Esophagus (tissue), 2 donors: ENCODE results near the gene RASSF3. TPM values are rescaled to one million over a fixed set of nuclear protein-coding genes. Genes with fewer than 3 reads are reported as not detected.

Experiments used
- H3K27ac ChIP-seq, 2 donors: one replicate each; pipeline ENCODE4 v1.5.1; 2013; ENCODE audit warnings: low read depth in 2 of 2, mild to moderate bottlenecking in 2 of 2, inconsistent platforms in 1 of 2, low read length in 1 of 2, moderate library complexity in 1 of 2
- H3K27me3 ChIP-seq, 2 donors: one replicate each; pipeline ENCODE4 v1.6.1; 2013; ENCODE audit warnings: low read length in 2 of 2, control low read depth in 1 of 2, mild to moderate bottlenecking in 1 of 2; ENCODE audit not compliant: insufficient read depth in 2 of 2, control insufficient read depth in 1 of 2
- H3K36me3 ChIP-seq, 2 donors: one replicate each; pipeline ENCODE4 v1.6.1; 2013; ENCODE audit warnings: low read length in 1 of 2; ENCODE audit not compliant: control insufficient read depth in 2 of 2, insufficient read depth in 2 of 2
- H3K4me1 ChIP-seq, 2 donors: one replicate each; pipeline ENCODE4 v1.6.1; 2013; ENCODE audit warnings: low read length in 1 of 2; ENCODE audit not compliant: control insufficient read depth in 2 of 2, insufficient read depth in 2 of 2
- H3K4me3 ChIP-seq, 2 donors: one replicate each; pipeline ENCODE4 v1.5.1; 2013; ENCODE audit warnings: low read length in 2 of 2, mild to moderate bottlenecking in 2 of 2, low read depth in 1 of 2, moderate library complexity in 1 of 2
- H3K9me3 ChIP-seq, 2 donors: one replicate each; pipeline ENCODE4 v1.6.1; 2013; ENCODE audit warnings: mild to moderate bottlenecking in 2 of 2, low read depth in 1 of 2, low read length in 1 of 2, moderate library complexity in 1 of 2; ENCODE audit not compliant: control insufficient read depth in 2 of 2, insufficient read depth in 1 of 2
- WGBS, 2 donors: extraction: QIAGEN DNeasy Blood & Tissue Kit; methylation state at CpG; one replicate each; pipeline ENCODE4 v1.1.7; 2013; 5-methylcytosine and 5-hydroxymethylcytosine counted together
- polyA plus RNA-seq, 2 donors: library from polyadenylated mRNA; stranded (reverse); fragments of 200-250 nt; gene quantifications; one replicate each; pipeline ENCODE4 v1.2.3, GENCODE V29; 2013
- donor health status: healthy with polysubstance abuse.
- donor health status: Bipolar disorder and iron deficiency.

RASSF3 gene
- polyA plus RNA-seq, 2 donors, result 12.2 to 12.5 TPM

DNA sequence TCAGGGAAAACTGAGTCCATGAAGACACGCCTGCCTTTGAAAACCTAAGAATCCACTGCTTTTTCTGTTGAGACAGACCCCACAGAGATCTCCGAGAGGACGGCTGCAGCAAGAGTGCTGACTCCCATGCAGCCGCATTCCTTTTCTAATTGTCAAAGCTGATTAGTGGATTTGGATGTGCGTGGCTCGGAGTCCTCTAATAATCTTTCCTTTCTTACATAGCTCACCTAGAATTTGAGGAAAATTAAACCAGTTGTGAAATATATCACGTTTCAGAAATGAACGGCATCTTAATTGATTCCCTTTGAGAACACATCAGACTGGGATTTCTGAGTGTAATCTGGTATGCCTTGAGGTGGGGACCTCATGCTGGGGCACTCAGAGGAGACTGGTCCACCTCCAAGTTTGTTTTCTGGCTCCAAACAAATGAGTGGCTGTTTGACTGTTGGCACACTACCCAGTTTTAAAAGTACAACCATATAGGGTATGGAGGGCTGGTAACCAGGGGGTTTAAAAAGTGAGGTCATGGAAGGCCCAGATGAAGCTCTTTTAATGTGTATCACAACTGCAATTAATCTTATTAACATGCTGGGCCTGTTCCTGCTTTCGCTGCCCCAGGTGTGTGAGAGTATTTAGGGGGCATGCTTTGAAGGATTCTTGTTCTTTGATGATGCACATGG, 63.3 kb downstream of the RASSF3 start:
- Histone ChIP-seq H3K4me3 (no peak overlapping the region), H3K36me3 (no peaks in the 10 kb centered on the region), H3K9me3 (no peaks in the 10 kb centered on the region), H3K27me3 (no peaks in the 10 kb centered on the region), H3K27ac (peak overlapping the region; percentile 11 to 49), H3K4me1 (peaks cover 6 to 10% of the 10 kb centered on the region in 2 donors)
- WGBS, 2 donors, result 66 to 76% methylated on average over 9 of the region's 9 CpGs

DNA sequence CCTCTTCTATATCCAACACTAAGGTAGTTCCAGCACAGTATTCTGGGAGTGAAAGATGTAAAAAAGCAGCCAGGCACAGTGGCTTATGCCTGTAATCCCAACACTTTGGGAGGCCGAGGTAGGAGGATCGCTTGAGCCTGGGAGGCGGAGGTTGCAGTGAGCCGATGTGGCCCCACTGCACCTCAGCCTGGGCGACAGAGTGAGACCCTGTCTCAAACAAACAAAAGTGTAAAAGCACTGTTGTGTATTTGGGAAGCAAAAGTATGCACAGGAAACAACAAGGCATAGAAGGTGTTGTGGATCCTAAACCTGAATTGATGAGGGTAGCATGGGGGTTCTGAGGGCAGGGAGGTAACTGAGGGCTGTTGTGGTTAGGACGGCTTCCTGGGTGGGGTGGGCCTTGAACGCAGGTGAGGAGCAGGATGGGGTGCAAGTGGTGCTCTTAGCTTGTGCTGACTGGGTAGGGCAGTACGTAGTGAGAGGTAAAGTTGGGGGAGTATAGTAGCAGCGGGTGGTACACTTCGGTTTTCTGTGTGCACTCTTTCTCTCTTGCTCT, 64.2 kb downstream of the RASSF3 start:
- no peak overlapping the region for H3K4me3 ChIP-seq
- WGBS, 2 donors, result 85 to 86% methylated on average over 10 of the region's 10 CpGs
- no peaks in the 10 kb centered on the region for H3K27me3 ChIP-seq
- no peaks in the 10 kb centered on the region for H3K36me3 ChIP-seq
- peak overlapping the region; percentile 11 to 58 for H3K27ac ChIP-seq
- no peaks in the 10 kb centered on the region for H3K9me3 ChIP-seq
- H3K4me1 ChIP-seq, result peaks cover 6 to 10% of the 10 kb centered on the region in 2 donors

DNA sequence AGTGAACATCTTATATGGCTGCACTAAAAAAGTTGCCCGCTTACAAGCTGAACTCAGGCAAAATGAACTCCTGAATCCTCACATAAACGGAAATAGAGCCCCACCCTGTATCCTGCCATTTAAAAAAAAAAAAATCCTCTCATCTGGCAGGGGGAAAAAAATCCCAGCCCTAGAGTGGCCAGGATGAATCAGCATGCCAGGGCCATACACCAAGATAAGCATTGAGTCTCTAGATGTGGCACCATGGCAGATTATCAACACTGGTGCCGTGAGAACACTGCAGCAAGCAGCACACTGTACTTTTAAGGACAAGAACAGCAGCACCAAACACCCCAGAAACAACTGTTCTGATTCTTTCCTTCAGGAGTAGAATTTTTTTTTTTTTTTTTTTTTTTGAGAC, 65.5 kb downstream of the RASSF3 start:
- H3K27ac ChIP-seq, result peak overlapping the region; percentile 41 to 70
- no peaks in the 10 kb centered on the region for H3K9me3 ChIP-seq
- no peaks in the 10 kb centered on the region for H3K27me3 ChIP-seq
- 44 to 50% methylated on average over 3 of the region's 3 CpGs for WGBS, 2 donors
- H3K36me3 ChIP-seq, result no peaks in the 10 kb centered on the region
- no peak overlapping the region for H3K4me3 ChIP-seq
- peaks cover 6 to 10% of the 10 kb centered on the region in 2 donors for H3K4me1 ChIP-seq

DNA sequence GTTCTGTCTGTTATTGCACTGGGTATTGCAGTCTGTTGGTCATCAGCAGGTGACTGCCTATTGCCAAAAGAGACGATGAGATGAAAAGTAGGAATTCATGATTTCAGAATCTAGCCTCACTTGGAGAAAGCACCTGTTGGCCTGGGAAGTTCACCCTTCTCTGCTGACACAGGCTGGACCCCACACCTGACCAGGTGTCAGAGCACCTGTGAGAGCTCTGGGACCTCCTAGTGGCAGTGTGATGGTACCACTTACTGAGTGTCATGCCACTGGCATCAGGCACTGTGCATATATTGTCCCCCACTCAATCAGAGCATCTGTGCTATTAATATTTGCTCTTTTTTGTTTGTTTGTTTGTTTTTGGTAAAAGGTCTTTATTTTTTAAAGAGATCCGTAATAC, 68.0 kb downstream of the RASSF3 start:
- peak overlapping the region; percentile 15 to 48 for H3K27ac ChIP-seq
- WGBS, 2 donors, result 81 to 84% methylated on average over 2 of the region's 2 CpGs
- H3K4me3 ChIP-seq, result no peak overlapping the region

DNA sequence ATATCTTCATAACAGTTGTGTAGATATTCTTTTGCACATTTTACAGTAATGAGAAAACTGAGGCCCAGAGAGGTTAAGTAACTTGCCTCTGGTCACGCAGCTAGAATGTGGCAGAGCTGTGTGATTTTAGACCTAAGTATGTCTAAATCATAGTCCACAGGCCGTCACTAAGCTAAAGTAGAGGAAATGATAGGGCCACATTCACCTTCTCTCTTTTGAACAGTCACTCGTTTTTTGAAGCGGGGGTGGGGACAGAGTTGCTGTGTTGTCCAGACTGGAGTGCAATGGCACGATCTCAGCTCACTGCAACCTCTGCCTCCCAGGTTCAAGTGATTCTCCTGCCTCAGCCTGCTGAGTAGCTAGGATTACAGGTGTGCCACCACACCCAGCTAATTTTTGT, 68.5 kb downstream of the RASSF3 start:
- Histone ChIP-seq H3K4me3 (no peak overlapping the region), H3K36me3 (no peaks in the 10 kb centered on the region), H3K4me1 (peaks cover 0 to 5% of the 10 kb centered on the region in 2 donors), H3K27ac (peak overlapping the region; percentile 83 to 90), H3K27me3 (no peaks in the 10 kb centered on the region), H3K9me3 (no peaks in the 10 kb centered on the region)
- WGBS, 2 donors, result 68 to 80% methylated on average over 5 of the region's 5 CpGs

More for the DNA sequence above, 68.0 kb downstream of the RASSF3 start:
- H3K4me1 ChIP-seq, result peaks cover 0 to 5% of the 10 kb centered on the region in 2 donors
- no peaks in the 10 kb centered on the region for H3K9me3 ChIP-seq
- H3K27me3 ChIP-seq, result no peaks in the 10 kb centered on the region
- no peaks in the 10 kb centered on the region for H3K36me3 ChIP-seq

DNA sequence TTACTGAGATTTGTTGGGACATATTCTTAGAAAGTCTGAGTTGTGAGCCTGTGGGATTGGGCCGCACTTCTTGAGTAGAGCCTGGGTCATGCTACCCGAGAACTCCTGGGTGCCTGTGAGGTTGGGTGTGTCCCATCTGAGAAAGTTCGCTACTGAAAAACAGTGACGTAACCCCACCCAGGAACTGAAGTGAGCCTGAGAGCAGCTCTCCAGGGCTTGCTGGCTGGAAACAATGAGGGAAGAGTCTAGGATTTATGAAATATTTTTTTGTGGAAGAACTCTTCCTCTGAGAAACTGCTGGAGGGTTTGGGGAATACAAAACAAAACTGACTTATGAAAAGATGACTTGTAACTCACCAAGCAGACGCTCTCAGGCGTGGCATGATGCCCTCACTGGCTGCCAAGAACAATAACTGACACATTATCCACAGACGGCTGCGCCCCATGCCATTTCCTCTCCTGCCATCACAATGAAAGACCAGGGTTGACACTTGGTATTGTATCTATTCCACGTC, 69.2 kb downstream of the RASSF3 start:
- Histone ChIP-seq H3K4me1 (peaks cover 0 to 3% of the 10 kb centered on the region in 2 donors), H3K27me3 (no peaks in the 10 kb centered on the region), H3K4me3 (no peak overlapping the region), H3K9me3 (no peaks in the 10 kb centered on the region), H3K27ac (peak overlapping the region; percentile 83 to 90), H3K36me3 (no peaks in the 10 kb centered on the region)
- 17 to 21% methylated on average over 9 of the region's 9 CpGs for WGBS, 2 donors

DNA sequence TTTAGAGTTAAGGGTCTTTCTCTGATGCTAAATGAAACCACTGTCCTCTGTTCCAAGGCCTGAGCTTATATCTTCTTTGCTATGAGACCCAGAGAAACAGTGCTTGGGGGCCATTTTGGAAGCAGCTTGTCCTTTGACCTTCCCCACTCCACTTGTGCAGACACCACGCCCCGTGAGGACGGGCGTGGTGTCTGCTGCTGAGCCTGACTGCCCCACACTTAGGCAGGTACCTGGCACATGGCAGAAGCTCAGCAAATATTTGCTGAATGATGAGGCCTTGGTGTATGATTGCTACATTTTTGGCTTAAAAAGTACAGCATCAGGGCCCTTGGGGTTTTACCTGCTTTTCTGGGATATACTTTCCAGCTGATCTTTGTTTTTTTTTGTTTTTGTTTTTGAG, 69.9 kb downstream of the RASSF3 start:
- Histone ChIP-seq H3K27me3 (no peaks in the 10 kb centered on the region), H3K9me3 (no peaks in the 10 kb centered on the region), H3K27ac (peak overlapping the region; percentile 83 to 90), H3K4me1 (peaks cover 0 to 2% of the 10 kb centered on the region in 2 donors), H3K4me3 (no peak overlapping the region), H3K36me3 (no peaks in the 10 kb centered on the region)
- 35% methylated on average over 4 of the region's 4 CpGs for WGBS, 2 donors

DNA sequence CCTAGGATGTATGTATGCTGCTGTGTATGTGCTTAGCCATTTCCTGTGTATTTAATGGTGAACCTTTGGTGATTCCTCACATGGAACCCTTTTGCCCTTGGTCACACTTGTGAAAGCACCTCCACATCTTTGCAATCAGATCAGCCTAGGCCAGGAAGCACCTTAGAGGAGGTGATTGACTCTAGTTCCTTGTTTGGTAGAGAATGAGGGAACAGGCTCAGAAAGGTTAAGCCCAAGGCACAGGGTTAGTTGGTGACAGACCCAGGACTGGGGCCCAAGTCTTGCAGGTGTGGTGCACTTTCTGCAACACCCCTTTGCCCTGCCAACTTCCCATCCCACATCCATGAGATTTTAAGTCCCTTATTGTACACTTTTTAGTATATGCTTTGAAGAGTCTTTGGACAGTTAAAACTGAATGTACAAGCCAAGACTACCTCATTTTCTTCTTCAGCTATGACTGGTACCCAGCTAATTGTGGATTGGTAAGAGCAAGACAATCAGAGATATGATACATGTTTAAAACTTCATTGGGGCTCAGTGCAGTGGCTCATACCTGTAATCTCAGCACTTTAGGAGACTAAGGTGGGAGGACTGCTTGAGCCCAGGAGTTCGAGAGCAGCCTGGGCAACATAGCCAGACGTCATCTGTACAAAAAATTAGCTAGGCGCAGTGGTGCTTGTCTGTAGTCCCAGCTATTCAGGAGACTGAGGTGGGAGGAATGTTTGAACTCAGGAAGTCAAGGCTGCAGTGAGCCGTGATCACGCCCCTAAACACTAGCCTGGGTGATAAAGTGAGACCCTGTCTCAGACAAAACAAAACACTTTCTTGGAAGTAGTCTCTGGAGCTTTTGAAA, 71.1 kb downstream of the RASSF3 start:
- WGBS, 2 donors, result 79 to 82% methylated on average over 5 of the region's 5 CpGs
- H3K4me1 ChIP-seq, result peaks cover 0 to 2% of the 10 kb centered on the region in 2 donors
- H3K27me3 ChIP-seq, result no peaks in the 10 kb centered on the region
- H3K27ac ChIP-seq, result peak overlapping the region in 1 of 2 donors; percentile 7
- no peak overlapping the region for H3K4me3 ChIP-seq
- H3K36me3 ChIP-seq, result no peaks in the 10 kb centered on the region
- H3K9me3 ChIP-seq, result no peaks in the 10 kb centered on the region

DNA sequence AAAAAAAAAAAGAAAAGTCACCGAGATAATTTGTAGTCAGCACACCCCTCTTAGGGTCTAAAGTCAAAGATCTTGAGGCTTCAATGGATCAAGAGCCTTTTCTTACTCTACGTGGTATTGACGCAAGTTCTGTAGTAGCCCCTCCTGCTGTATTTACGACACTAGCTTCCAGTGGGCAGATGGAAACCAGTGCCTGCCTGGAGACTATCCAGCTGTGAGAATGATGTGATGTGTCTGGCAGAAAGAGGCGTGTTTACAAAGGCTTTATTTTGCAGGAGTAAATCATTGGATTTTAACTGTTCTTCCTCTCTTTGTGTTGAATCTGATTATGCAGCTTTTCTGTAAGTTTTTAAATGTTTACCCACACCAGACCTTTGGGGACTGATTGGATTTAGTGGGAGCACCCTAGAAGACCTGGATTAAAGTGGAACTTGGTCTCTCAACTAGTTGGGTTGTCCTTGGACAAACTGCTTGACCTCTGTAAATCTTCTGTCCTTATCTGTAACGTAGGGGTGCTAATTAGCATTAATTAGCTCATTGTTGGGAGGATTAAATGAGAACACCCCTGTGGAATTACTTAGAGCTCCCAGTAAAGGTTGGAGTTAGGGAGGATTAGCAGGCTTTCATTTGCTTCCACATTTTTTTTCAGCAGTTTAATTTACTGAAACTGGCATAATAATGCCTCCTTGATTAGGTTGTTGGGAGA, 72.4 kb downstream of the RASSF3 start:
- H3K4me1 ChIP-seq, result peaks cover 0 to 2% of the 10 kb centered on the region in 2 donors
- no peak overlapping the region for H3K27ac ChIP-seq

More for the DNA sequence above, 72.4 kb downstream of the RASSF3 start:
- no peaks in the 10 kb centered on the region for H3K9me3 ChIP-seq
- no peak overlapping the region for H3K4me3 ChIP-seq
- 54 to 56% methylated on average over 6 of the region's 6 CpGs for WGBS, 2 donors
- peaks cover 0 to 1% of the 10 kb centered on the region in 2 donors for H3K36me3 ChIP-seq
- no peaks in the 10 kb centered on the region for H3K27me3 ChIP-seq
